CD14-positive monocyte (primary cell): ENCODE measurements around the gene SLC35F3. TPM values are rescaled to one million over a fixed set of nuclear protein-coding genes. Genes with fewer than 3 reads are reported as not detected.

ENCODE experiments used
- DNase-seq, 3 donors: peaks; one replicate each; pipeline ENCODE4 v3.0.0-alpha.2; 2011 to 2022
- H2AFZ ChIP-seq: 2 replicates; pipeline ENCODE4 v1.6.0; 2012; ENCODE audit warnings: mild to moderate bottlenecking, low read depth, low read length, inconsistent platforms; ENCODE audit not compliant: insufficient read depth, poor library complexity, severe bottlenecking
- H3K27ac ChIP-seq, 2 donors: 1 replicate in 1 of 2; 2 replicates in 1 of 2; pipeline ENCODE4 v1.5.1; 2012 to 2013; ENCODE audit warnings: low read length in 2 of 2, control low read depth in 1 of 2, inconsistent platforms in 1 of 2, low read depth in 1 of 2, mild to moderate bottlenecking in 1 of 2
- H3K27me3 ChIP-seq, 2 donors: one replicate each; pipeline versions ENCODE4 v1.6.0 to v1.6.1; 2011 to 2013; ENCODE audit warnings: low read length in 2 of 2; ENCODE audit not compliant: control insufficient read depth in 2 of 2, insufficient read depth in 2 of 2
- H3K36me3 ChIP-seq, 2 donors: replicated peaks in 1 of 2; 1 replicate in 1 of 2; 2 replicates in 1 of 2; pipeline versions ENCODE4 v1.5.1 to v1.6.1; 2012 to 2013; ENCODE audit warnings: low read length in 2 of 2, control low read depth in 1 of 2, inconsistent platforms in 1 of 2, mild to moderate bottlenecking in 1 of 2; ENCODE audit not compliant: insufficient read depth in 2 of 2, control insufficient read depth in 1 of 2
- H3K4me1 ChIP-seq, 2 donors: 1 replicate in 1 of 2; 2 replicates in 1 of 2; pipeline versions ENCODE4 v1.5.1 to v1.6.1; 2012 to 2013; ENCODE audit warnings: low read length in 2 of 2, control low read depth in 1 of 2, inconsistent platforms in 1 of 2, mild to moderate bottlenecking in 1 of 2, moderate library complexity in 1 of 2; ENCODE audit not compliant: insufficient read depth in 2 of 2, control insufficient read depth in 1 of 2
- H3K4me2 ChIP-seq: replicated peaks from 2 replicates; pipeline ENCODE3; 2012; ENCODE audit warnings: low read length, moderate library complexity, mild to moderate bottlenecking; ENCODE audit not compliant: poor library complexity, severe bottlenecking; ENCODE audit errors: extremely low read depth
- H3K4me3 ChIP-seq, 3 experiments: fragments of 200-600 bp in 1 of 3; sonication (generic) in 1 of 3; replicated peaks in 1 of 3; 1 replicate in 2 of 3; 2 replicates in 1 of 3; pipeline ENCODE4 v1.5.1; 2011 to 2013; ENCODE audit warnings: low read length in 3 of 3, mild to moderate bottlenecking in 3 of 3, control low read depth in 2 of 3, low read depth in 2 of 3, inconsistent platforms in 1 of 3, moderate library complexity in 1 of 3
- H3K79me2 ChIP-seq: 2 replicates; pipeline ENCODE4 v1.6.0; 2012; ENCODE audit warnings: mild to moderate bottlenecking, control low read depth, inconsistent platforms, low read length, moderate library complexity; ENCODE audit not compliant: insufficient read depth
- H3K9ac ChIP-seq: 2 replicates; pipeline ENCODE4 v1.6.0; 2017; ENCODE audit warnings: low read length, mild to moderate bottlenecking; ENCODE audit not compliant: insufficient read depth, poor library complexity, severe bottlenecking
- H3K9me3 ChIP-seq, 2 donors: replicated peaks in 1 of 2; 1 replicate in 1 of 2; 2 replicates in 1 of 2; pipeline versions ENCODE4 v1.5.1 to v1.6.1; 2012 to 2013; ENCODE audit warnings: low read length in 2 of 2, control low read depth in 1 of 2; ENCODE audit not compliant: control insufficient read depth in 1 of 2, insufficient read depth in 1 of 2
- H4K20me1 ChIP-seq: 2 replicates; pipeline ENCODE4 v1.6.0; 2012; ENCODE audit warnings: mild to moderate bottlenecking, low read length, control low read depth, moderate library complexity; ENCODE audit not compliant: insufficient read depth
- H3K27ac Mint-ChIP-seq, 7 donors: one replicate each; pipeline ENCODE4 v1.8.0; 2020; ENCODE audit warnings: mild to moderate bottlenecking in 7 of 7, mixed read lengths in 7 of 7, moderate library complexity in 6 of 7, inconsistent platforms in 2 of 7
- H3K27me3 Mint-ChIP-seq, 3 donors: one replicate each; pipeline ENCODE4 v1.8.0; 2021 to 2022; ENCODE audit warnings: low read depth in 3 of 3, mild to moderate bottlenecking in 3 of 3, mixed read lengths in 3 of 3, moderate library complexity in 3 of 3, inconsistent platforms in 1 of 3
- H3K36me3 Mint-ChIP-seq, 2 donors: one replicate each; pipeline ENCODE4 v1.8.0; 2020; ENCODE audit warnings: mixed read lengths in 2 of 2, inconsistent platforms in 1 of 2, mild to moderate bottlenecking in 1 of 2
- H3K4me1 Mint-ChIP-seq: one replicate; pipeline ENCODE4 v1.8.0; 2020; ENCODE audit warnings: mild to moderate bottlenecking, mixed read lengths
- H3K4me3 Mint-ChIP-seq, 2 donors: one replicate each; pipeline ENCODE4 v1.8.0; 2020; ENCODE audit warnings: mild to moderate bottlenecking in 2 of 2, mixed read lengths in 2 of 2, moderate library complexity in 1 of 2
- H3K9me3 Mint-ChIP-seq, 7 donors: one replicate each; pipeline ENCODE4 v1.8.0; 2020 to 2022; ENCODE audit warnings: mixed read lengths in 7 of 7, mild to moderate bottlenecking in 6 of 7, moderate library complexity in 6 of 7, inconsistent platforms in 2 of 7
- WGBS: methylation state at CpG from one replicate; pipeline ENCODE4 v1.1.5; 2013; ENCODE audit warnings: missing lambda C conversion rate; ENCODE audit not compliant: insufficient coverage; 5-methylcytosine and 5-hydroxymethylcytosine counted together
- intact Hi-C, 2 donors: fragments of 100-400 bp; cut with micrococcal nuclease; formaldehyde crosslinking; loops; one replicate each; pipeline versions ENCODE4 v1.15.0 to v1.15.1; 2023
- polyA plus RNA-seq, 3 donors: library from polyadenylated mRNA; depleted of rRNA in 1 of 3; unstranded in 2 of 3; stranded (reverse) in 1 of 3; fragments of 300-500 nt in 2 of 3; fragments of >200 nt in 1 of 3; fragmentation: Illumina TruSeq in 2 of 3; gene quantifications; 1 replicate in 2 of 3; 2 replicates in 1 of 3; pipeline ENCODE4 v1.2.3, GENCODE V29; 2012 to 2021
- TF ChIP-seq, protein P1 (sequence below): fragments of 200-600 bp; IDR thresholded peaks from one replicate; pipeline ENCODE4 v1.8.0; 2022; ENCODE audit warnings: antibody characterized with exemption, mild to moderate bottlenecking

SLC35F3 gene
- polyA plus RNA-seq, 3 donors = 0.17 to 0.78 TPM; not detected in 1

DNA sequence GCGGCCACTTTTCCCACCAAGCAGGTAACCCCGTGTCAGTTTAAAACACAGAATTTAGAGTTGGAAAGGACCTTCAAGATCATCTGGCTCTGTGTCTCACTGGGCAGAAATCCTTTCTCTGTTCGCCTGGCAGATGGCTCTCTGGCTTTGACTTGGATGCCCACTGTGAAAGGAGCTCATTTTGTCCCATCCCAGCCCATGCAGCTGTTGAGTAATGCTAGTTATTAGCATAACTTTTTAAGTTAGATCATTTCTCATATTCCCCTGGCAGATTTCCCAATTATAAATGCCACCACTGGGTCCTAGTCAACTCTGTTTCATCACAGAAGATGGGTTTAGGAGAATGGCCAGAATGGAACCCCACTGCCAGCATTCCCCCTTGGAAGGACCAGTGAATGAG lies 55.9 kb downstream of the SLC35F3 start:
- peaks cover 0 to 12% (median 5%) of the 10 kb centered on the region in 7 donors for H3K9me3 Mint-ChIP-seq
- Histone ChIP-seq H3K9me3 (peaks cover 0 to 13% of the 10 kb centered on the region in 2 donors), H3K9ac (no peak overlapping the region), H3K27me3 (no peaks in the 10 kb centered on the region), H3K27ac (no peak overlapping the region), H4K20me1 (no peaks in the 10 kb centered on the region), H3K4me1 (no peaks in the 10 kb centered on the region), H3K79me2 (no peaks in the 10 kb centered on the region), H3K36me3 (no peaks in the 10 kb centered on the region), H3K4me2 (no peak overlapping the region), H3K4me3 (no peak overlapping the region), H2AFZ (no peak overlapping the region)
- H3K27ac Mint-ChIP-seq = no peak overlapping the region
- intact Hi-C loops = no loop called here
- TF ChIP-seq, protein P1, sequence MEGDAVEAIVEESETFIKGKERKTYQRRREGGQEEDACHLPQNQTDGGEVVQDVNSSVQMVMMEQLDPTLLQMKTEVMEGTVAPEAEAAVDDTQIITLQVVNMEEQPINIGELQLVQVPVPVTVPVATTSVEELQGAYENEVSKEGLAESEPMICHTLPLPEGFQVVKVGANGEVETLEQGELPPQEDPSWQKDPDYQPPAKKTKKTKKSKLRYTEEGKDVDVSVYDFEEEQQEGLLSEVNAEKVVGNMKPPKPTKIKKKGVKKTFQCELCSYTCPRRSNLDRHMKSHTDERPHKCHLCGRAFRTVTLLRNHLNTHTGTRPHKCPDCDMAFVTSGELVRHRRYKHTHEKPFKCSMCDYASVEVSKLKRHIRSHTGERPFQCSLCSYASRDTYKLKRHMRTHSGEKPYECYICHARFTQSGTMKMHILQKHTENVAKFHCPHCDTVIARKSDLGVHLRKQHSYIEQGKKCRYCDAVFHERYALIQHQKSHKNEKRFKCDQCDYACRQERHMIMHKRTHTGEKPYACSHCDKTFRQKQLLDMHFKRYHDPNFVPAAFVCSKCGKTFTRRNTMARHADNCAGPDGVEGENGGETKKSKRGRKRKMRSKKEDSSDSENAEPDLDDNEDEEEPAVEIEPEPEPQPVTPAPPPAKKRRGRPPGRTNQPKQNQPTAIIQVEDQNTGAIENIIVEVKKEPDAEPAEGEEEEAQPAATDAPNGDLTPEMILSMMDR = no peak
- no peaks in the 10 kb centered on the region for H3K36me3 Mint-ChIP-seq
- H3K4me1 Mint-ChIP-seq = no peaks in the 10 kb centered on the region
- H3K27me3 Mint-ChIP-seq = peaks cover 0 to 3% (median 2%) of the 10 kb centered on the region in 3 donors
- 94% methylated on average over 2 of the region's 3 CpGs for WGBS
- no peak for DNase-seq
- no peak overlapping the region for H3K4me3 Mint-ChIP-seq

DNA sequence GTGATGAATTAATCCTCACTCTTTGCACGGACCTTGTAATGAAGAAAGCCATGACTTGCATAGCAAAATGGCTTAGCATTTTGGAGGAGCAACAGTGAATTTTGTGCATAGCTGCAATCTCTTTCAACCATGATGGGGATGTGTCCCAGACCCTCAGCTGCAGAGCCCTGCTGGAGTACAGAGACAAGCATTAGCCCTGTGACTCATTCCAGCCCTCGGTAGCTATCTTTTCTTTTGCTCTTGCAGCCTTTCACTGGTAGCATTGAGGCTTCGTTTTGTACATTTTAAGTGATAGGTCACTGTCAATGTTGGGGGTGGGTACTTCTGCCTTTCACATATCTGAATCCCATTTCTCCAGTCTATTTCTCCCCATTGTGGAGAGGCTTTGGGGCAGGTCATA lies 58.4 kb downstream of the SLC35F3 start:
- H3K79me2 ChIP-seq = no peaks in the 10 kb centered on the region
- H3K4me3 ChIP-seq = no peak overlapping the region
- H3K27me3 Mint-ChIP-seq = peaks cover 0 to 2% (median 2%) of the 10 kb centered on the region in 3 donors
- H3K4me2 ChIP-seq = no peak overlapping the region
- no peaks in the 10 kb centered on the region for H4K20me1 ChIP-seq
- H3K9me3 ChIP-seq = no peaks in the 10 kb centered on the region
- TF ChIP-seq, protein P1 = no peak
- no peaks in the 10 kb centered on the region for H3K27me3 ChIP-seq
- H3K4me1 ChIP-seq = no peaks in the 10 kb centered on the region
- no peak overlapping the region for H3K4me3 Mint-ChIP-seq
- H2AFZ ChIP-seq = no peak overlapping the region
- intact Hi-C loops = no loop called here
- H3K36me3 Mint-ChIP-seq = no peaks in the 10 kb centered on the region
- no peaks in the 10 kb centered on the region for H3K36me3 ChIP-seq
- H3K9ac ChIP-seq = no peak overlapping the region
- no peaks in the 10 kb centered on the region for H3K4me1 Mint-ChIP-seq
- whole genome bisulfite sequencing = 90% methylated on average over 2 of the region's 3 CpGs
- no peak overlapping the region for H3K27ac ChIP-seq
- H3K27ac Mint-ChIP-seq = no peak overlapping the region
- peaks cover 0 to 14% (median 8%) of the 10 kb centered on the region in 7 donors for H3K9me3 Mint-ChIP-seq
- DNase-seq = no peak
